Ascending aorta (tissue), 2 donors: ENCODE data around the gene SDK1. TPM values are rescaled to one million over a fixed set of nuclear protein-coding genes. Genes with fewer than 3 reads are reported as not detected.
"Not testable (repeated sequence)": the region's sequence is repeated elsewhere in the genome, so short reads cannot be mapped to it uniquely, and the experiment has no call there.

ENCODE experiments used
- DNase-seq, 2 donors: peaks; one replicate each; pipeline ENCODE4 v3.0.0-alpha.2; 2019; ENCODE audit warnings: low spot score in 2 of 2
- H3K27ac ChIP-seq, 2 donors: fragments of 200-600 bp; sonication (generic); one replicate each; pipeline ENCODE4 v1.5.1; 2016 to 2017; ENCODE audit warnings: mild to moderate bottlenecking in 1 of 2
- H3K27me3 ChIP-seq: fragments of 200-600 bp; sonication (generic); one replicate; pipeline ENCODE4 v1.5.1; 2017
- H3K36me3 ChIP-seq, 2 donors: fragments of 200-600 bp; sonication (generic); one replicate each; pipeline ENCODE4 v1.5.1; 2016
- H3K4me1 ChIP-seq, 2 donors: fragments of 200-600 bp; sonication (generic); one replicate each; pipeline ENCODE4 v1.5.1; 2016 to 2017; ENCODE audit warnings: mild to moderate bottlenecking in 1 of 2
- H3K4me3 ChIP-seq, 2 donors: fragments of 200-600 bp; sonication (generic); one replicate each; pipeline ENCODE4 v1.5.1; 2016 to 2017; ENCODE audit warnings: mild to moderate bottlenecking in 1 of 2
- H3K9me3 ChIP-seq, 2 donors: fragments of 200-600 bp; sonication (generic); one replicate each; pipeline ENCODE4 v1.5.1; 2016
- CTCF ChIP-seq, 3 experiments: fragments of 200-600 bp in 2 of 3; fragments of 450-650 bp in 1 of 3; sonication (generic) in 2 of 3; IDR thresholded peaks; one replicate each; pipeline ENCODE4 v1.5.1; 2016 to 2019; ENCODE audit warnings: antibody characterized with exemption in 3 of 3, mild to moderate bottlenecking in 1 of 3, moderate library complexity in 1 of 3
- intact Hi-C: fragments of 100-400 bp; cut with DNase I; formaldehyde crosslinking; loops from one replicate; pipeline ENCODE4 v1.15.1; 2023
- total RNA-seq: library from RNA; depleted of rRNA; stranded (reverse); fragments of >200 nt; gene quantifications from one replicate; pipeline ENCODE4 v1.1.0, GENCODE V29; 2016

Gene SDK1
- total RNA-seq, 1 donor from 2014 or later, result 13.3 TPM

DNA sequence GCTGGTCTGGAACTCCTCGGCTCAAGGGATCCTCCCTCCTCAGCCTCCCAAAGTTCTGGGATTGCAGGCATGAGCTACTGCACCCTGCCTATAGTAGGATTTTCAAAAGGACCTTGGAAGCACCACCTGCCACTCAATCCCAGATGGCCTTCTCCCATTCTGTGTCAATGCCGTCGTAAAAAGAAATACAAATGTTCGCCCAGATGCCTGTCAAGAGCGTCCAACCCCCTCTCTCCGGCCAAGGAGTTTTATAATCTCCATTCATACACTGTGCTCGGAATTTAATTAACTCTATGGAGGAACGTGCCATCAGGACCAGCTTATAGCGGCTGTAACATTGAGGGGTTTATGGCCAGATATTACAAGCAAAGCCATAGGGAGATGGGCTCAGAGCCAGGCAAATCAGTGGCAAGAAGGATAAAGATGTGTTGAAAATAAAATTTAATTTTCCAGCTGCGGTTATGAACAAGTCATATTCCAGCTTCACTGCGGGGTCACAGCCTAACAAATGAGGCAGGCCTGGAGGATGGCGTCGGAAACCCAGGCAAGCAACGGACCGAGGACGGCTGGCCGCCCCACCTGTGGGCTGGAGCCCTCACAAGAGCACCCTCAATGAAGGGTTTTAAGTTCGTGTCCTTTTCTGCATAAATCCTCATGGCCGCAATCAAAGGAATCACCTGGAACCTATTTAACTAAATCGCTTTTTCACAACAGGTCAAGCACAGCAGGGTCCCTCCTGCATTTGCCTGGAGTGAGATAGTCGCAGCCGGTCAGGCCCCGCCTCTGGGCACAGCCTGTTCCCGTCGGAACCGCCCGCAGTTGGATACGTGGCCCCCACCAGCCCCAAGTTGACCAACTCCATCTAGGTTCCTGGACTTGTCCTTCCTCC is 1006.5 kb downstream of the SDK1 start:
- no peaks in the 10 kb centered on the region for H3K4me1 ChIP-seq
- peaks cover 0 to 3% of the 10 kb centered on the region in 2 donors for H3K9me3 ChIP-seq
- TF ChIP-seq CTCF (IDR thresholded peaks at IDR 0.05), result no peak
- no peak overlapping the region for H3K4me3 ChIP-seq
- no peaks in the 10 kb centered on the region for H3K36me3 ChIP-seq
- intact Hi-C loops, result no loop called here
- no peak overlapping the region for H3K27ac ChIP-seq
- no peaks in the 10 kb centered on the region for H3K27me3 ChIP-seq
- no peak for DNase-seq

GRCh38 chr7:4308205-4308590 is 1007.1 kb downstream of the SDK1 start:
- intact Hi-C loops, result no loop called here
- H3K27me3 ChIP-seq, result no peaks in the 10 kb centered on the region
- H3K9me3 ChIP-seq, result peaks cover 0 to 3% of the 10 kb centered on the region in 2 donors
- no peaks in the 10 kb centered on the region for H3K4me1 ChIP-seq
- no peaks in the 10 kb centered on the region for H3K36me3 ChIP-seq
- TF ChIP-seq CTCF (IDR thresholded peaks at IDR 0.05), result no peak
- H3K4me3 ChIP-seq, result no peak overlapping the region
- no peak for DNase-seq
- no peak overlapping the region for H3K27ac ChIP-seq

DNA sequence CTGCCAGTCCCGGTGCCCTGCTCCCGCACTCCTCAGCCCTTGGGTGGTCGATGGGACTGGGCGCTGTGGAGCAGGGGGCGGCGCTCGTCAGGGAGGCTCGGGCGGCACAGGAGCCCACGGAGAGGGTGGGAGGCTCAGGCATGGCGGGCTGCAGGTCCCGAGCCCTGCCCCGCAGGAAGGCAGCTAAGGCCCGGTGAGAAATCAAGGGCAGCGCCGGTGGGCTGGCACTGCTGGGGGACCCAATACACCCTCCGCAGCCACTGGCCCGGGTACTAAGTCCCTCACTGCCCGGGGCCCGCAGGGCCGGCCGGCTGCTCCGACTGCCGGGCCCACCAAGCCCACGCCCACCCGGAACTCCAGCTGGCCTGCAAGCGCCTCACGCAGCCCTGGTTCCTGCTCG is 1012.9 kb downstream of the SDK1 start:
- H3K9me3 ChIP-seq, DNase-seq, H3K27me3 ChIP-seq, H3K36me3 ChIP-seq, H3K4me1 ChIP-seq, H3K27ac ChIP-seq, intact Hi-C loops, H3K4me3 ChIP-seq: not testable (repeated sequence)

GRCh38 chr7:4314316-4314715 is 1013.3 kb downstream of the SDK1 start:
- DNase-seq, H3K4me3 ChIP-seq, intact Hi-C loops: not testable (repeated sequence)

More at GRCh38 chr7:4314316-4314715, 1013.3 kb downstream of the SDK1 start:
- not testable (repeated sequence) for H3K4me1 ChIP-seq, H3K27ac ChIP-seq, H3K27me3 ChIP-seq, H3K36me3 ChIP-seq, H3K9me3 ChIP-seq
